Superior temporal gyrus (tissue), 1 donor: ENCODE data around the gene CCT2.

Experiments
- DNase-seq: peaks from one replicate; pipeline ENCODE4 v3.0.0-alpha.2; 2016; ENCODE audit errors: extremely low spot score

CCT2 gene

DNA sequence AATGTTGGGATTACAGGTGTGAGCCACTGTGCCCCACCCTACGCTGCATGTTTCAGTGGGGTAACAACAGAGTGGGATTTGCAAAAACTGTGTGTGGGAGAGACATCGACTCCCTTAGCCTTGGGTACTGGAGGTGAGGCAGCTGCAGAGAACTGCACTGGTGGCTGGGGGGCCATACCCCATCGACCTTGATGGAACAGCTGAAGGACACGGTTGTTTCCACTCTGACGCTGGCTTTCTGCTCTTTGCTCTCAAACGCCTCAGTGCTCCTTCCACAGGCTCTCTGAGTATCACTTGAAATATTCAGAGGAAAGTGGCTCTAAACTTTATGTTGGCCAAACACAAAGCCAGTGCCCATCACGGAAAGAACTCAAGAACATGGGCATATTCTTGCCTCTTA, 56.3 kb downstream of the CCT2 start:
- DNase-seq, result no peak

GRCh38 chr12:69642531-69642930, 57.3 kb downstream of the CCT2 start:
- DNase-seq, result no peak

- DNase-seq, result no peak
Measured at GRCh38 chr12:69644511-69644910, 59.3 kb downstream of the CCT2 start.

GRCh38 chr12:69645031-69645430, 59.8 kb downstream of the CCT2 start:
- DNase-seq, result no peak

- DNase-seq, result no peak
Measured at GRCh38 chr12:69647178-69647577, 61.9 kb downstream of the CCT2 start.

- no peak for DNase-seq
Measured at GRCh38 chr12:69648476-69648875, 63.2 kb downstream of the CCT2 start.

DNA sequence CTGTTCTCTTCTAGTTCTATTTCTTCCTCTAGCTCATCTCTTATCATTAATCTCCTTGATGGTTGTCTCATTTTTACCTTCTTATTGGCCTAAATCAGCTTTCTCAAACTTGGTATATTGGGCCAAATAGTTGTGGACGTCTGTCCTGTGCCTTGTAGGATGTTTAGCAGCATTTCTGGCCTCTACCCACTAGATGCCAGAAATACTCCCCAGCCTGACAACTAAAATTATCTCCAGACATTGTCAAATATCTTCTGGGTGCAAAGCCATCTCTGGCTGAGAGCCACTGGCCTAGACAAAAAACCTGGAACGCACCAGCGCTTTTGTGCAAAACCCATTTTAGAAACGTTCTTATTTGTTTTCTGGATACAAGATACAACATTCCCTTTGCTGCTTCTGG, 64.3 kb downstream of the CCT2 start:
- DNase-seq, result no peak
